NB4 (cell line): Measurements from ENCODE around the gene RPL23.
A peak's percentile ranks its signal among the peaks of the same experiment; 100 is the strongest.

Experiments used
- DNase-seq: peaks from one replicate; pipeline ENCODE4 v3.0.0; 2010; ENCODE audit warnings: low read depth
- H3K4me3 ChIP-seq: one replicate; pipeline ENCODE4 v1.5.1; 2011; ENCODE audit warnings: mild to moderate bottlenecking, low read depth, low read length, moderate library complexity
- MAX ChIP-seq: IDR thresholded peaks from 2 replicates; pipeline ENCODE4 v1.6.1; 2011; ENCODE audit warnings: low read depth, low read length
- POLR2A ChIP-seq: IDR thresholded peaks from 2 replicates; pipeline ENCODE4 v1.6.1; 2011; ENCODE audit warnings: mild to moderate bottlenecking; ENCODE audit not compliant: insufficient read length; ENCODE audit errors: extremely low read depth

RPL23 gene

DNA sequence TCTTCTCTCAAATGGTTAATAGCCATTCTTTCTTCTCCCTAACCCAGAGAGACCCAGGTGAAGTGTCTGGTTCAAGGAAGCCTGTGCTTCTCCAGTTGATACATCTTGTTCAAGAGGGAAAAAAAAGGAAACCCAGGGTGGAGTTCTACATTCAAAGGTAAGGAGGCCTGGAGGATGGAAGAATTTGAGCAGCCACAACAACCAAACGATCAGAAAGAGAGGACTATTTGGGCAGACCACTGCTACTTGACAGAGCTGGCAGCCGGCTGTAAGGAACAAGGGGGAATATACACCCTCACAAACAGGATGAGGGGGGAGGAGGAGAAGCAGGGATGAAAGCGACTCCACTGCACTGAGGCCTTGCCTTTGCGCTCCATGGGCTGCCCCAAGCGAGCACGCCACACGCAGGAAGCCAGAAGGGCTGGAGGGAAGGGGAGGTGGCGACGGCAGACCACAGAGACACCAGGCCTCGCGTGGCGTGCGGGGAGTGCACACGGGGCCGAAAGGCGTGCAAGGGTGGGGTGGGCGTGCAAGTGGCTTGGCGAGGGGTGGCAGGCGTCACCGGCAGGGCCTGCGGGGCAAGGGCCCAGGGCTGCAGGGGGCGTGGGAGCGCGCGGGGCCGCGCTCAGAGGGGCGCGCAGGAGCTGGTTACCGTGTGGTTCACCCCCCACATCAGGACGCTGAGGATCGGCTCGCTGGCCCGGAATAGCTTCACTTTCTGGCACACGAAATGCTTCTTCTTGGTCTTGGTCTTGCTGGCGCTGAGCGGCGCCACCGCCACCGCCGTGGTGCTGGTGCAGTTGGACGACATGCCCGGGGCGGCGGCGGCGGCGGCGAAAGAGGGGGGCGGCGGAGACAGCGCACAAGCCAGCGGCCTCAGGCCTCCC is 54.7 kb downstream of the RPL23 start:
- peak; percentile 74 for DNase-seq
- TF ChIP-seq MAX: peak; percentile 29; the same call in 1 of the 2 replicates
- no peak for TF ChIP-seq POLR2A
- H3K4me3 ChIP-seq: peak overlapping the region; percentile 81
